PC-3 (cell line): ENCODE data around the gene CNP. TPM values are rescaled to one million over a fixed set of nuclear protein-coding genes. Genes with fewer than 3 reads are reported as not detected.

ENCODE experiments used
- ATAC-seq: fragments of 200-7000 bp; cut with Tn5 transposase; 2 replicates; pipeline ENCODE4 v1.9.1; 2020; ENCODE audit warnings: mild to moderate bottlenecking, moderate library complexity
- BruUV-seq: library from RNA; stranded (reverse); fragments of 400-500 nt; replicated peaks from 2 replicates; lab custom pipeline; 2021; lab: Mats Ljungman, UMichigan
- CTCF ChIA-PET: fragments of 300-600 bp; sonication (Branson Sonifier 250); formaldehyde crosslinking; loops from one replicate; lab custom pipeline; 2022; ENCODE audit warnings: antibody characterized with exemption; lab: Charles Lee
- POLR2A ChIA-PET: fragments of 300-600 bp; sonication (Branson Sonifier 250); formaldehyde crosslinking; loops from one replicate; lab custom pipeline; 2022; ENCODE audit warnings: antibody characterized with exemption; ENCODE audit not compliant: unreplicated experiment; lab: Charles Lee
- DNase-seq: peaks from one replicate; pipeline ENCODE4 v3.0.0-alpha.2; 2015
- H2AFZ ChIP-seq: fragments of 300-600 bp; sonication (generic); 2 replicates; pipeline ENCODE4 v1.6.0; 2016; ENCODE audit warnings: antibody characterized with exemption, low read length
- H3F3A ChIP-seq: fragments of 300-600 bp; sonication (generic); one replicate; pipeline ENCODE4 v1.6.0; 2017; ENCODE audit warnings: antibody characterized with exemption, low read length, control low read depth, mild to moderate bottlenecking; ENCODE audit not compliant: unreplicated experiment
- H3K27ac ChIP-seq: fragments of 300-600 bp; sonication (generic); 2 replicates; pipeline ENCODE4 v1.5.1; 2016; ENCODE audit warnings: mild to moderate bottlenecking, low read length
- H3K27me3 ChIP-seq: fragments of 300-600 bp; sonication (generic); 2 replicates; pipeline ENCODE4 v1.6.1; 2016; ENCODE audit warnings: low read length, mixed read lengths
- H3K36me3 ChIP-seq: fragments of 300-600 bp; sonication (generic); 2 replicates; pipeline ENCODE4 v1.6.1; 2016; ENCODE audit warnings: low read depth, mixed run types, low read length, mixed read lengths
- H3K4me1 ChIP-seq: fragments of 300-600 bp; sonication (generic); 2 replicates; pipeline ENCODE4 v1.5.1; 2016; ENCODE audit warnings: low read length; ENCODE audit not compliant: insufficient read depth
- H3K4me2 ChIP-seq: fragments of 300-600 bp; sonication (generic); 2 replicates; pipeline ENCODE4 v1.6.0; 2016; ENCODE audit warnings: low read length
- H3K4me3 ChIP-seq: fragments of 300-600 bp; sonication (generic); 2 replicates; pipeline ENCODE4 v1.5.1; 2016; ENCODE audit warnings: mild to moderate bottlenecking, low read length, mixed read lengths
- H3K79me2 ChIP-seq: fragments of 300-600 bp; sonication (generic); 2 replicates; pipeline ENCODE4 v1.6.1; 2017; ENCODE audit warnings: low read length, mixed read lengths
- H3K9ac ChIP-seq: fragments of 300-600 bp; sonication (generic); 2 replicates; pipeline ENCODE4 v1.6.0; 2016; ENCODE audit warnings: mild to moderate bottlenecking, low read length
- H3K9me2 ChIP-seq: fragments of 300-600 bp; sonication (generic); replicated peaks from 2 replicates; pipeline ENCODE4 v1.6.1; 2016; ENCODE audit warnings: mixed run types, low read length, mixed read lengths
- H3K9me3 ChIP-seq: fragments of 300-600 bp; sonication (generic); 2 replicates; pipeline ENCODE4 v1.6.1; 2016; ENCODE audit warnings: low read length, mixed read lengths
- H4K20me1 ChIP-seq: fragments of 300-600 bp; sonication (generic); 2 replicates; pipeline ENCODE4 v1.6.1; 2016; ENCODE audit warnings: low read length, mixed read lengths
- CTCF ChIP-seq: fragments of 300-600 bp; sonication (generic); conservative IDR thresholded peaks from 2 replicates; pipeline ENCODE4 v1.5.1; 2017; ENCODE audit warnings: antibody characterized with exemption, low read depth, mild to moderate bottlenecking, low read length
- EZH2 ChIP-seq: fragments of 300-600 bp; sonication (generic); IDR thresholded peaks from one replicate; pipeline ENCODE4 v1.6.1; 2017; ENCODE audit warnings: antibody characterized with exemption, mild to moderate bottlenecking, low read length; ENCODE audit not compliant: unreplicated experiment
- EZH2phosphoT487 ChIP-seq: fragments of 300-600 bp; sonication (generic); IDR thresholded peaks from 2 replicates; pipeline ENCODE4 v1.6.1; 2018; ENCODE audit warnings: mild to moderate bottlenecking, antibody characterized with exemption, low read length, borderline replicate concordance
- intact Hi-C: fragments of 100-400 bp; cut with micrococcal nuclease; formaldehyde crosslinking; loops from 2 replicates; pipeline ENCODE4 v1.9.0; 2023
- total RNA-seq: library from RNA; depleted of rRNA; stranded (reverse); fragments of >200 nt; gene quantifications from 2 replicates; pipeline ENCODE4 v1.2.3, GENCODE V29; 2014

CNP gene
- total RNA-seq, 1 experiment from 2014 or later = 91.6 TPM

- no peak overlapping the region for H3K4me2 ChIP-seq
- H3K9ac ChIP-seq = no peak overlapping the region
- intact Hi-C loops = no loop called here
- BruUV-seq = no TSS peak
- H3K4me1 ChIP-seq = 0 out of 2 replicates have a peak, but pooled peaks cover 6% of the 10 kb centered on the region
- POLR2A ChIA-PET = no interaction called here
- H3K36me3 ChIP-seq = no peaks in the 10 kb centered on the region
- H3K79me2 ChIP-seq = no peaks in the 10 kb centered on the region
- no peaks in the 10 kb centered on the region for H3K9me3 ChIP-seq
- no peak for TF ChIP-seq EZH2phosphoT487
- TF ChIP-seq EZH2 = no peak
- no peak for TF ChIP-seq CTCF
- no peak for DNase-seq
- H3K4me3 ChIP-seq = no peak overlapping the region
- H3F3A ChIP-seq = no peaks in the 10 kb centered on the region
- CTCF ChIA-PET = no interaction called here
- H3K9me2 ChIP-seq = no peaks in the 10 kb centered on the region
- no peak overlapping the region for H2AFZ ChIP-seq
- H3K27me3 ChIP-seq = no peaks in the 10 kb centered on the region
- H4K20me1 ChIP-seq = no peaks in the 10 kb centered on the region
- H3K27ac ChIP-seq = no peak overlapping the region
- no peak for ATAC-seq
Measured at GRCh38 chr17:41925991-41926590, 40.5 kb upstream of the CNP start.

GRCh38 chr17:41928693-41929251 lies 37.8 kb upstream of the CNP start:
- ChIA-PET CTCF (interaction anchor here (0.6 kb wide), 1 partner anchor 121 kb away, joined by 5 read pairs; no protein-coding TSS in a partner anchor), POLR2A (no interaction called here)
- no TSS peak for BruUV-seq
- Histone ChIP-seq H3K9ac (no peak overlapping the region), H3K36me3 (no peaks in the 10 kb centered on the region), H3K9me2 (no peaks in the 10 kb centered on the region), H3F3A (no peaks in the 10 kb centered on the region), H3K27ac (no peak overlapping the region), H3K4me3 (no peak overlapping the region), H3K79me2 (no peaks in the 10 kb centered on the region), H2AFZ (peak overlapping the region; percentile 79; the same call in 1 of the 2 replicates), H3K4me1 (0 out of 2 replicates have a peak, but pooled peaks cover 6% of the 10 kb centered on the region), H4K20me1 (no peaks in the 10 kb centered on the region), H3K9me3 (no peaks in the 10 kb centered on the region), H3K4me2 (peak overlapping the region; percentile 84; the same call in 1 of the 2 replicates), H3K27me3 (no peaks in the 10 kb centered on the region)
- intact Hi-C loops = no loop called here
- TF ChIP-seq CTCF = no peak
- no peak for TF ChIP-seq EZH2phosphoT487
- no peak for TF ChIP-seq EZH2
- DNase-seq (no peak), ATAC-seq (no peak)
